ENCODE results near the gene KHK. TPM values are rescaled to one million over a fixed set of nuclear protein-coding genes. Genes with fewer than 3 reads are reported as not detected.

The KHK gene
- total RNA-seq, 4 donors from 2014 or later = 1.2 to 6.1 (median 1.9) TPM

DNA sequence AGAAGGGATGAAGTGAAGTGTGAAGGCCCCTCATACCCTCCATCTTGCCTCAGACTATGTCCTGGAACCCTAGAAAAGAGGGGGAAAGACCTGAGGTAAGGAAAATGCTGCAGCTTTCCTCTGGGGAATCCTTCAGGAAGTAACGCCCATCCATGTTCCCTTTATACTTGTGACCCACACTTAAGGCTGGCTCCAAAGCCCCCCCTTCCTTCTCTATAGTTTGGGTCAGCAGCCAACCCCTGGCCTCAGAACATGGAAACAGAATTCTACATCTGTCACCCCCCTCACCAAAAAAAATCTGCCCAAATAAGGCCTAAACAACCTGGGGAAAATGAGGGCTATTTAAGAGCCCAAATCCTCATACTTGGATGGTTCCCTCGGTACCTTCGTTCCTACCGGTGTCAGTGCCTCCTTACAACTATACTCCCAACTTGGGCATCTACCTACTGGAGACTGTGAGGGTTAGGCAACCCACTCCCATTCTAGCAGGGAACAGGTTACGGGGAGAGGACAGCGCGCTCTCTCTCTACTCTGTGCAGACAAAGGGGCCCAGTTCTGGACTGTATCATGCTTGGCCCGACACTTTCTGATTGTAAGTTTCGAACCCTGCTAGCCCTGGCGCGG lies 15.8 kb upstream of the KHK start:
- peaks cover 5 to 81% (median 36%) of the 10 kb centered on the region in 3 donors for H3K4me1 ChIP-seq
- ATAC-seq = no peak
- WGBS, 2 donors (ENCODE audit: low coverage in 1 of 2) = 0 to 6% methylated on average over 1 to 5 of the region's 11 CpGs

GRCh38 chr2:27071277-27071989 lies 15.1 kb upstream of the KHK start, which contains the start of gene OST4:
OST4 (minus strand) TSS chr2:27071654.
- Histone ChIP-seq H3K9me3 (no peaks in the 10 kb centered on the region), H3K27me3 (no peaks in the 10 kb centered on the region), H3K36me3 (peaks cover 0 to 38% of the 10 kb centered on the region in 2 donors), H3K4me1 (peaks cover 5 to 88% (median 36%) of the 10 kb centered on the region in 3 donors), H3K4me3 (peak within 1 kb of the TSS; percentile 71 to 82), H3K27ac (peak within 1 kb of the TSS; percentile 88 to 98 (median 97))
- no peak for TF ChIP-seq EP300 (IDR thresholded peaks at IDR 0.05)
- peak; percentile 87 for TF ChIP-seq POLR2AphosphoS5 (IDR thresholded peaks at IDR 0.05)
- peak; percentile 76 for TF ChIP-seq POLR2A (IDR thresholded peaks at IDR 0.05)
- TF ChIP-seq, protein P1, sequence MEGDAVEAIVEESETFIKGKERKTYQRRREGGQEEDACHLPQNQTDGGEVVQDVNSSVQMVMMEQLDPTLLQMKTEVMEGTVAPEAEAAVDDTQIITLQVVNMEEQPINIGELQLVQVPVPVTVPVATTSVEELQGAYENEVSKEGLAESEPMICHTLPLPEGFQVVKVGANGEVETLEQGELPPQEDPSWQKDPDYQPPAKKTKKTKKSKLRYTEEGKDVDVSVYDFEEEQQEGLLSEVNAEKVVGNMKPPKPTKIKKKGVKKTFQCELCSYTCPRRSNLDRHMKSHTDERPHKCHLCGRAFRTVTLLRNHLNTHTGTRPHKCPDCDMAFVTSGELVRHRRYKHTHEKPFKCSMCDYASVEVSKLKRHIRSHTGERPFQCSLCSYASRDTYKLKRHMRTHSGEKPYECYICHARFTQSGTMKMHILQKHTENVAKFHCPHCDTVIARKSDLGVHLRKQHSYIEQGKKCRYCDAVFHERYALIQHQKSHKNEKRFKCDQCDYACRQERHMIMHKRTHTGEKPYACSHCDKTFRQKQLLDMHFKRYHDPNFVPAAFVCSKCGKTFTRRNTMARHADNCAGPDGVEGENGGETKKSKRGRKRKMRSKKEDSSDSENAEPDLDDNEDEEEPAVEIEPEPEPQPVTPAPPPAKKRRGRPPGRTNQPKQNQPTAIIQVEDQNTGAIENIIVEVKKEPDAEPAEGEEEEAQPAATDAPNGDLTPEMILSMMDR (IDR thresholded peaks at IDR 0.05) = peak in 3 of 4 experiments; percentile 16 to 24 (median 23)
- WGBS, 2 donors (ENCODE audit: low coverage in 1 of 2) = no CpG with 5 or more reads among the region's 86 CpGs
- peak; percentile 96 for ATAC-seq

More for the DNA sequence above, 15.8 kb upstream of the KHK start:
- Histone ChIP-seq H3K9me3 (no peaks in the 10 kb centered on the region), H3K27ac (peak overlapping the region; percentile 74 to 98 (median 97)), H3K36me3 (peaks cover 0 to 43% of the 10 kb centered on the region in 2 donors), H3K27me3 (no peaks in the 10 kb centered on the region), H3K4me3 (peak overlapping the region; percentile 71 to 82)
- TF ChIP-seq, protein P1 (IDR thresholded peaks at IDR 0.05) = no peak
- no peak for TF ChIP-seq POLR2AphosphoS5 (IDR thresholded peaks at IDR 0.05)
- no peak for TF ChIP-seq EP300 (IDR thresholded peaks at IDR 0.05)

DNA sequence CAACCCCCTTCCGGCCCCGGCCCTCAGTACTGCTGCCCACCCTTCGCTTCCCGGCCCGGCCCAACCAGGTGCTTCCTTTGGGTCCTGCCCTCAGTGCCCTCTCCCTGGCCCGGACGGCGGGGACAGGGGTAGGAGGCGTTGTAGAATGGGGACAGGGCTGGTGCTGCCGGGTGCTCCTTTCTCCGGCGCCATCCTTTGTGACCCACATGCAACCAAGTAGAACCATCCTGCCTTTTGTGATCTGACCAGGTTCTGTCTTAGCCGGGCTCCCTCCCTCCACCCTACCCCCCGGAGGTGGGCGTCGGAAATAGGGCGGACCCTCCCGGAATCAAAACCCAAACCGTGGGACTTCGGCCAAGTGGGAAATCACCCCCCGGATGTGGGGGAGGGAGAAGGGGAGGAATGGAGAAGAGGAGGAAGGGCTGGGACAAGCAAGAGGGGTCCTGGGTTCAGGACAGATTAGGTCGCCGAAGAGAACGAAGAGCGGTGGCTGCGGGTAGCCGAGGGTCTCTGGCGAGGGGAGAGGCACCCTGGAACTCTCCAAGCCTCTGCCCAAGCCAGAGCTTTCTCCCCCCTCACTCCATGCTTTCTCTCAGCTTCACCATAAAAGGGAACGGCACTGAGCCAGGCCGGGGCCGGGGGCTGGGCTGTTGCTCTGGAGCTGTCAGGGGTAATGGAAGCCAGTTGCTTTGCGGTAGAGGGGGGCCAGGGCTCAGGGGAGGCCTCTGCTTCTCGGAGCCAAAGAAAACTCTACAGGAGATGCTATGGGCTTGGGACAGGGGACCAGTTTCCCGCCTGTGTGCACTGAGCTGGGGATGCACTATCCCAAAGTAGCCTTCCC lies 14.4 kb upstream of the KHK start:
- Histone ChIP-seq H3K27ac (peak overlapping the region; percentile 88 to 98 (median 97)), H3K9me3 (no peaks in the 10 kb centered on the region), H3K4me1 (peaks cover 5 to 93% (median 36%) of the 10 kb centered on the region in 3 donors), H3K36me3 (peaks cover 0 to 30% of the 10 kb centered on the region in 2 donors), H3K27me3 (no peaks in the 10 kb centered on the region), H3K4me3 (peak overlapping the region; percentile 71 to 82)
- WGBS, 2 donors (ENCODE audit: low coverage in 1 of 2) = 2 to 5% methylated on average over 3 to 12 of the region's 34 CpGs
- peak; percentile 63 for ATAC-seq
- TF ChIP-seq, protein P1 (IDR thresholded peaks at IDR 0.05) = no peak
- TF ChIP-seq EP300 (IDR thresholded peaks at IDR 0.05) (peak; percentile 17), POLR2AphosphoS5 (IDR thresholded peaks at IDR 0.05) (peak; percentile 85)

GRCh38 chr2:27072920-27073319 lies 13.7 kb upstream of the KHK start:
- 27 to 31% methylated on average over 2 to 5 of the region's 5 CpGs for WGBS, 2 donors (ENCODE audit: low coverage in 1 of 2)
- H3K27ac ChIP-seq = peak overlapping the region; percentile 88 to 98 (median 97)

More at GRCh38 chr2:27072920-27073319, 13.7 kb upstream of the KHK start:
- peak overlapping the region in 1 of 2 donors; percentile 82 for H3K4me3 ChIP-seq
- H3K27me3 ChIP-seq = no peaks in the 10 kb centered on the region
- peaks cover 5 to 93% (median 40%) of the 10 kb centered on the region in 3 donors for H3K4me1 ChIP-seq
- no peak for TF ChIP-seq EP300 (IDR thresholded peaks at IDR 0.05)
- TF ChIP-seq POLR2AphosphoS5 (IDR thresholded peaks at IDR 0.05) = no peak
- TF ChIP-seq, protein P1 (IDR thresholded peaks at IDR 0.05) = no peak
- no peak for TF ChIP-seq POLR2A (IDR thresholded peaks at IDR 0.05)
- ATAC-seq = no peak
- no peaks in the 10 kb centered on the region for H3K9me3 ChIP-seq
- peaks cover 0 to 24% of the 10 kb centered on the region in 2 donors for H3K36me3 ChIP-seq
